Measurements from ENCODE around the gene SOX10. TPM values are rescaled to one million over a fixed set of nuclear protein-coding genes. Genes with fewer than 3 reads are reported as not detected.

The SOX10 gene
- total and polyA plus RNA-seq, 2 of the 13 experiments (the other 11 are each of a cell fraction or from before 2014, with no cell fraction given): not detected

- TF ChIP-seq SP2 (CRISPR knock-in tag; IDR thresholded peaks at IDR 0.05): no peak
- no peak for TF ChIP-seq ZNF331 (CRISPR knock-in tag; IDR thresholded peaks at IDR 0.05)
- peak; percentile 75; the same call in 1 of the 2 replicates for TF ChIP-seq DPF2 (CRISPR knock-in tag; IDR thresholded peaks at IDR 0.05; ENCODE audit: borderline replicate concordance, low read depth)
- TF ChIP-seq DBP (CRISPR knock-in tag; IDR thresholded peaks at IDR 0.05; ENCODE audit: not compliant biosample characterization): no peak
- 0 out of 2 replicates have a peak, but pooled peaks have one; percentile 33 for TF ChIP-seq ARNTL (CRISPR knock-in tag; IDR thresholded peaks at IDR 0.05)
- TF ChIP-seq, protein P1, sequence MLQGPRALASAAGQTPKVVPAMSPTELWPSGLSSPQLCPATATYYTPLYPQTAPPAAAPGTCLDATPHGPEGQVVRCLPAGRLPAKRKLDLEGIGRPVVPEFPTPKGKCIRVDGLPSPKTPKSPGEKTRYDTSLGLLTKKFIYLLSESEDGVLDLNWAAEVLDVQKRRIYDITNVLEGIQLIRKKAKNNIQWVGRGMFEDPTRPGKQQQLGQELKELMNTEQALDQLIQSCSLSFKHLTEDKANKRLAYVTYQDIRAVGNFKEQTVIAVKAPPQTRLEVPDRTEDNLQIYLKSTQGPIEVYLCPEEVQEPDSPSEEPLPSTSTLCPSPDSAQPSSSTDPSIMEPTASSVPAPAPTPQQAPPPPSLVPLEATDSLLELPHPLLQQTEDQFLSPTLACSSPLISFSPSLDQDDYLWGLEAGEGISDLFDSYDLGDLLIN (CRISPR knock-in tag; IDR thresholded peaks at IDR 0.05; ENCODE audit: borderline replicate concordance): no peak
- TF ChIP-seq YEATS4 (CRISPR knock-in tag; IDR thresholded peaks at IDR 0.05; ENCODE audit: borderline replicate concordance): peak; percentile 20; the same call in 1 of the 2 replicates
- TF ChIP-seq CENPBD1 (CRISPR knock-in tag; IDR thresholded peaks at IDR 0.05; ENCODE audit: borderline replicate concordance, low read depth): no peak
- no peak for TF ChIP-seq NR3C1 (CRISPR knock-in tag; IDR thresholded peaks at IDR 0.05)
- no peak; the same call in 1 of the 2 replicates for TF ChIP-seq FOSL2 (CRISPR knock-in tag; IDR thresholded peaks at IDR 0.05)
- no peak for TF ChIP-seq ELF1 (CRISPR knock-in tag; IDR thresholded peaks at IDR 0.05)
- peak; percentile 52 for TF ChIP-seq CREM (IDR thresholded peaks at IDR 0.05)
- TF ChIP-seq CREM (CRISPR knock-in tag; IDR thresholded peaks at IDR 0.05): no peak
- 0 out of 2 replicates have a peak, but pooled peaks have one; percentile 31 for TF ChIP-seq ZNF280D (CRISPR knock-in tag; IDR thresholded peaks at IDR 0.05)
- TF ChIP-seq SETDB1 (CRISPR knock-in tag; IDR thresholded peaks at IDR 0.05; ENCODE audit: borderline replicate concordance): no peak
- TF ChIP-seq, protein P2, sequence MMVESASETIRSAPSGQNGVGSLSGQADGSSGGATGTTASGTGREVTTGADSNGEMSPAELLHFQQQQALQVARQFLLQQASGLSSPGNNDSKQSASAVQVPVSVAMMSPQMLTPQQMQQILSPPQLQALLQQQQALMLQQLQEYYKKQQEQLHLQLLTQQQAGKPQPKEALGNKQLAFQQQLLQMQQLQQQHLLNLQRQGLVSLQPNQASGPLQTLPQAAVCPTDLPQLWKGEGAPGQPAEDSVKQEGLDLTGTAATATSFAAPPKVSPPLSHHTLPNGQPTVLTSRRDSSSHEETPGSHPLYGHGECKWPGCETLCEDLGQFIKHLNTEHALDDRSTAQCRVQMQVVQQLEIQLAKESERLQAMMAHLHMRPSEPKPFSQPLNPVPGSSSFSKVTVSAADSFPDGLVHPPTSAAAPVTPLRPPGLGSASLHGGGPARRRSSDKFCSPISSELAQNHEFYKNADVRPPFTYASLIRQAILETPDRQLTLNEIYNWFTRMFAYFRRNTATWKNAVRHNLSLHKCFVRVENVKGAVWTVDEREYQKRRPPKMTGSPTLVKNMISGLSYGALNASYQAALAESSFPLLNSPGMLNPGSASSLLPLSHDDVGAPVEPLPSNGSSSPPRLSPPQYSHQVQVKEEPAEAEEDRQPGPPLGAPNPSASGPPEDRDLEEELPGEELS (CRISPR knock-in tag; IDR thresholded peaks at IDR 0.05): peak; percentile 93
- TF ChIP-seq GATAD2A (CRISPR knock-in tag; IDR thresholded peaks at IDR 0.05): peak; percentile 74
- TF ChIP-seq ZNF207 (IDR thresholded peaks at IDR 0.05; ENCODE audit: borderline replicate concordance): no peak
- no peak for TF ChIP-seq ZNF569 (CRISPR knock-in tag; IDR thresholded peaks at IDR 0.05; ENCODE audit: borderline replicate concordance)
- no peak for TF ChIP-seq NCOA5 (CRISPR knock-in tag; IDR thresholded peaks at IDR 0.05)
- TF ChIP-seq POLR2AphosphoS2 (IDR thresholded peaks at IDR 0.05; ENCODE audit: low read depth, low read length): no peak
- TF ChIP-seq CAMTA2 (CRISPR knock-in tag; IDR thresholded peaks at IDR 0.05; ENCODE audit: borderline replicate concordance): no peak
- no peak for TF ChIP-seq ZNF275 (CRISPR knock-in tag; IDR thresholded peaks at IDR 0.05; ENCODE audit: borderline replicate concordance)
Measured at GRCh38 chr22:38012604-38013072, 28.3 kb upstream of the SOX10 start (continued).

Data from HepG2 (cell line).